SH-SY5Y (cell line): Measurements from ENCODE around the gene TXNL4A.

Source experiments
- GATA2 ChIP-seq: IDR thresholded peaks from 2 replicates; pipeline ENCODE4 v1.6.1; 2011; ENCODE audit warnings: mild to moderate bottlenecking, low read depth, low read length
- GATA3 ChIP-seq: IDR thresholded peaks from 2 replicates; pipeline ENCODE4 v1.6.1; 2011; ENCODE audit warnings: low read depth, mild to moderate bottlenecking, low read length, moderate library complexity

DNA sequence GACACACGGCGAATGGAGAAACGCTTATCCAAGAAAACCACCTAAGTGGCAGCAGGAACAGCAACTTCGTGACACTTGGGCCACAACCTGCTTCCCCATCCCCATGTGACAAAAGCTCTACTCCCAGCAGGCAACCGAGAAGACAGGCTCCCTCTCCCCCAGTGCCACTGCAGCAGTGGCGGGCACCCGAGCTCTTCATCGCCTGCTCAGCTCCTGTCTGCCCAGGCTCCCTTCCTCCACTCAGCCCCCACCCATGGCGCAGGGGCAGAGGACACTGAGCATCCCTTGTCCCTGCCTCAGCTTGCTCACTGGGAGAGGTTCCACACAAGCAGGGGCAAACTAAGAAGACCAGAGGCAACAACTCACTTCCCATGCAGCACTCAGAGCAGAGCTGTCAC is 59.8 kb downstream of the TXNL4A start:
- no peak for TF ChIP-seq GATA3
- TF ChIP-seq GATA2, result no peak
